ENCODE data around the gene UNC13D. TPM values are rescaled to one million over a fixed set of nuclear protein-coding genes. Genes with fewer than 3 reads are reported as not detected.

The UNC13D gene
- total and polyA plus RNA-seq, 10 donors, result 36.4 to 187 (median 120) TPM

GRCh38 chr17:75791254-75791653, 53.0 kb downstream of the UNC13D start:
- Histone ChIP-seq H3K4me3 (no peak overlapping the region), H3K4me1 (peaks cover 12 to 73% (median 26%) of the 10 kb centered on the region in 6 donors), H3K9me3 (no peaks in the 10 kb centered on the region), H3K36me3 (peaks cover 0 to 62% (median 13%) of the 10 kb centered on the region in 6 donors), H3K27me3 (replicated peaks in 1 of 7) (no peaks in the 10 kb centered on the region), H3K27ac (no peak overlapping the region)
- WGBS, 5 donors, result 74 to 92% (median 85%) methylated on average over 6 of the region's 6 CpGs
- TF ChIP-seq CTCF (IDR thresholded peaks at IDR 0.05 in 8 of 11, conservative IDR thresholded peaks at IDR 0.05 in 3 of 11) (no peak), POLR2AphosphoS5 (IDR thresholded peaks at IDR 0.05) (no peak), POLR2A (IDR thresholded peaks at IDR 0.05) (no peak)
- DNase-seq, result no peak
- intact Hi-C loops (cut with DNase I; ENCODE audit: low total_unique reads), result no loop called here

- Histone ChIP-seq H3K36me3 (peaks cover 0 to 3% (median 0%) of the 10 kb centered on the region in 6 donors), H3K4me3 (peak overlapping the region; percentile 20 to 75 (median 50)), H3K27ac (peak overlapping the region; percentile 98 to 100 (median 99)), H3K27me3 (replicated peaks in 1 of 7) (no peaks in the 10 kb centered on the region), H3K9me3 (no peaks in the 10 kb centered on the region), H3K4me1 (peaks cover 45 to 94% (median 59%) of the 10 kb centered on the region in 6 donors)
- WGBS, 5 donors, result 7 to 14% (median 11%) methylated on average over 30 to 43 of the region's 43 CpGs
- intact Hi-C loops (cut with DNase I; ENCODE audit: low total_unique reads), result no loop called here
- peak in 2 of 3 donors; percentile 11 to 62 for TF ChIP-seq POLR2A (IDR thresholded peaks at IDR 0.05)
- TF ChIP-seq POLR2AphosphoS5 (IDR thresholded peaks at IDR 0.05), result peak; percentile 93 to 97 (median 93)
- TF ChIP-seq CTCF (IDR thresholded peaks at IDR 0.05 in 8 of 11, conservative IDR thresholded peaks at IDR 0.05 in 3 of 11), result peak in 1 of 11 experiments; percentile 6
- peak; percentile 87 for DNase-seq
These were observed 59.0 kb downstream of the UNC13D start for GRCh38 chr17:75785016-75785890.

DNA sequence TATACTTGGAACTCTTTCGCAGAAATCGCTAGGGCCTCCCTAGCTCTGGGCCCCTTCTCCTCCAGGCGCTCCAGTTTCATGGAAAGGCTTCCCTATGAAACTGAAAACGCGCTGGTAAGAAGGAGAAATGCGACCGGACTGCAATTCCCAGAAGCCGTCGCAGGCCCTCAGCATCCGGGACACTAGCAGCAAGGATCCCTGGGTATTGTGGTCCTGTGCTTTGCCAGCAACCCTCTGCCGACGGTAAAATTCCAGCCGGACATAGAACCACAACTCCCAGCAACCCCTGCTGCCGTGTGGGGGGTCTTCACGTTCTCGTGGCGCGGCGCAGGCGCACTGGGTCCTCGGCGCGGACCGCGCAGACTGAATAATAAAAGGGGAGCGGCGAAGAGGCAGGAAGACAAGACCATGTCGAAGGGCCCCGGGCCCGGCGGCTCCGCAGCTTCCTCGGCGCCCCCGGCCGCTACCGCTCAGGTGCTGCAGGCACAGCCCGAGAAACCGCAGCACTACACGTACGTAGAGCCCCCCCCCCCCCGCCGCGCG, 59.7 kb downstream of the UNC13D start, which contains the start of gene UNK:
Gene UNK, plus strand, starts transcription at position 334 of the 543 bp plus-strand sequence. Its CDS starts 75 bp downstream, at position 409.
- Histone ChIP-seq H3K36me3 (no peaks in the 10 kb centered on the region), H3K9me3 (no peaks in the 10 kb centered on the region), H3K27ac (peak within 1 kb of the TSS; percentile 98 to 100 (median 99)), H3K4me1 (peaks cover 49 to 93% (median 64%) of the 10 kb centered on the region in 6 donors), H3K4me3 (peak within 1 kb of the TSS; percentile 20 to 75 (median 50)), H3K27me3 (replicated peaks in 1 of 7) (no peaks in the 10 kb centered on the region)
- DNase-seq, result peak; percentile 98
- WGBS, 5 donors, result 0 to 1% (median 0%) methylated on average over 27 to 45 of the region's 45 CpGs
- intact Hi-C loops (cut with DNase I; ENCODE audit: low total_unique reads), result no loop called here
- TF ChIP-seq CTCF (IDR thresholded peaks at IDR 0.05 in 8 of 11, conservative IDR thresholded peaks at IDR 0.05 in 3 of 11), result peak in 5 of 11 experiments; percentile 8 to 39 (median 19)
- TF ChIP-seq POLR2A (IDR thresholded peaks at IDR 0.05), result peak in 2 of 3 donors; percentile 40 to 48
- peak in 1 of 3 donors; percentile 75 for TF ChIP-seq POLR2AphosphoS5 (IDR thresholded peaks at IDR 0.05)
